ENCODE data around the gene FTH1.

FTH1 gene

GRCh38 chr11:61978703-61979661 lies 11.5 kb upstream of the FTH1 start:
- DNase-seq: peak; percentile 51

- DNase-seq: no peak
Measured at GRCh38 chr11:61976813-61977475, 9.5 kb upstream of the FTH1 start.

GRCh38 chr11:61976420-61976800 lies 9.0 kb upstream of the FTH1 start:
- DNase-seq: no peak

- DNase-seq: no peak
Measured at GRCh38 chr11:61975638-61976419, 8.4 kb upstream of the FTH1 start.

- DNase-seq: no peak
Measured at GRCh38 chr11:61974766-61975631, 7.6 kb upstream of the FTH1 start.

- DNase-seq: peak; percentile 52
Measured at GRCh38 chr11:61973476-61974162, 6.2 kb upstream of the FTH1 start.

GRCh38 chr11:61972672-61973475 lies 5.4 kb upstream of the FTH1 start:
- peak; percentile 59 for DNase-seq

GRCh38 chr11:61972112-61972671 lies 4.8 kb upstream of the FTH1 start:
- peak; percentile 57 for DNase-seq

- DNase-seq: peak; percentile 67
Measured at GRCh38 chr11:61971248-61972111, 4.0 kb upstream of the FTH1 start.

- no peak for DNase-seq
Measured at GRCh38 chr11:61969838-61970662, 2.6 kb upstream of the FTH1 start.

- no peak for DNase-seq
Measured at GRCh38 chr11:61969391-61969758, 1.9 kb upstream of the FTH1 start.

- DNase-seq: peak; percentile 48
Measured at GRCh38 chr11:61968758-61969390, 1.4 kb upstream of the FTH1 start.

GRCh38 chr11:61967924-61968757 lies 707 bp upstream of the FTH1 start:
- DNase-seq: peak; percentile 85

- peak; percentile 69 for DNase-seq
Measured at GRCh38 chr11:61966734-61967115, 709 bp downstream of the FTH1 start.

GRCh38 chr11:61964666-61965271 lies 2.7 kb downstream of the FTH1 start:
- DNase-seq: peak; percentile 53

- peak; percentile 50 for DNase-seq
Measured at GRCh38 chr11:61964058-61964665, 3.3 kb downstream of the FTH1 start.

Data from activated CD8-positive, alpha-beta memory T cell treated with anti-CD3 and anti-CD28 coated beads for 24 hours (primary cell).